Lower lobe of right lung (tissue), 2 donors: Measurements from ENCODE around the gene SCRT2. TPM values are rescaled to one million over a fixed set of nuclear protein-coding genes. Genes with fewer than 3 reads are reported as not detected.

Source experiments
- ATAC-seq, 2 donors: fragments of 200-7000 bp; cut with Tn5 transposase; one replicate each; pipeline ENCODE4 v1.9.1; 2020 to 2022; ENCODE audit warnings: mild to moderate bottlenecking in 2 of 2, moderate library complexity in 2 of 2
- DNase-seq: peaks from one replicate; pipeline ENCODE4 v3.0.0-alpha.2; 2020
- H3K27ac ChIP-seq: fragments of 200-600 bp; one replicate; pipeline ENCODE4 v1.8.0; 2022
- H3K27me3 ChIP-seq: fragments of 200-600 bp; one replicate; pipeline ENCODE4 v1.8.0; 2022; ENCODE audit warnings: low read depth
- H3K36me3 ChIP-seq: fragments of 200-600 bp; one replicate; pipeline ENCODE4 v1.8.0; 2022; ENCODE audit warnings: mild to moderate bottlenecking
- H3K4me1 ChIP-seq: fragments of 200-600 bp; one replicate; pipeline ENCODE4 v1.8.0; 2022
- H3K4me3 ChIP-seq: fragments of 200-600 bp; one replicate; pipeline ENCODE4 v1.8.0; 2022; ENCODE audit warnings: mild to moderate bottlenecking
- H3K9me3 ChIP-seq: fragments of 200-600 bp; one replicate; pipeline ENCODE4 v1.8.0; 2022
- CTCF ChIP-seq: fragments of 200-600 bp; IDR thresholded peaks from one replicate; pipeline ENCODE4 v1.8.0; 2022; ENCODE audit warnings: antibody characterized with exemption, mild to moderate bottlenecking
- intact Hi-C: fragments of 100-400 bp; cut with DNase I; formaldehyde crosslinking; loops from one replicate; pipeline ENCODE4 v1.11.0; 2022
- total RNA-seq: library from RNA; stranded (reverse); fragmentation: NEBNext Ultra II Directional; extraction: Animal tissue kit (Norgen Biotek cat#: 25700); gene quantifications from one replicate; pipeline ENCODE4 v1.2.1, GENCODE V29; 2021
- donor health status: DM: no; HTN: yes; CAD: no; lungs with severe emphysema.

SCRT2 gene
- total RNA-seq, 1 donor from 2014 or later: not detected

GRCh38 chr20:635028-635892 is 40.3 kb downstream of the SCRT2 start:
- Histone ChIP-seq H3K27ac (no peak overlapping the region), H3K4me3 (no peak overlapping the region), H3K9me3 (no peaks in the 10 kb centered on the region), H3K4me1 (no peaks in the 10 kb centered on the region), H3K36me3 (no peaks in the 10 kb centered on the region), H3K27me3 (no peaks in the 10 kb centered on the region)
- ATAC-seq: no peak
- TF ChIP-seq CTCF: no peak
- DNase-seq: no peak
- intact Hi-C loops: no loop called here

GRCh38 chr20:634148-634925 is 41.3 kb downstream of the SCRT2 start:
- no peaks in the 10 kb centered on the region for H3K36me3 ChIP-seq
- DNase-seq (no peak), ATAC-seq (no peak)
- no peaks in the 10 kb centered on the region for H3K9me3 ChIP-seq
- H3K4me1 ChIP-seq: no peaks in the 10 kb centered on the region
- no peak for TF ChIP-seq CTCF
- no peak overlapping the region for H3K27ac ChIP-seq
- no peak overlapping the region for H3K4me3 ChIP-seq
- no peaks in the 10 kb centered on the region for H3K27me3 ChIP-seq
- intact Hi-C loops: no loop called here

- no peak overlapping the region for H3K27ac ChIP-seq
- no peak for TF ChIP-seq CTCF
- no peaks in the 10 kb centered on the region for H3K27me3 ChIP-seq
- no peaks in the 10 kb centered on the region for H3K4me1 ChIP-seq
- H3K4me3 ChIP-seq: no peak overlapping the region
- intact Hi-C loops: no loop called here
- H3K9me3 ChIP-seq: no peaks in the 10 kb centered on the region
- H3K36me3 ChIP-seq: no peaks in the 10 kb centered on the region
- ATAC-seq (no peak), DNase-seq (no peak)
These were observed 44.5 kb downstream of the SCRT2 start for GRCh38 chr20:631101-631500.

GRCh38 chr20:626579-626978 is 49.0 kb downstream of the SCRT2 start:
- H3K27me3 ChIP-seq: no peaks in the 10 kb centered on the region
- intact Hi-C loops: no loop called here

More at GRCh38 chr20:626579-626978, 49.0 kb downstream of the SCRT2 start:
- TF ChIP-seq CTCF: no peak
- ATAC-seq (no peak), DNase-seq (peak; percentile 10)
- H3K27ac ChIP-seq: no peak overlapping the region
- H3K36me3 ChIP-seq: no peaks in the 10 kb centered on the region
- H3K4me3 ChIP-seq: no peak overlapping the region
- H3K9me3 ChIP-seq: no peaks in the 10 kb centered on the region
- H3K4me1 ChIP-seq: no peaks in the 10 kb centered on the region
